Stomach (tissue), 9 donors: ENCODE data around the gene TMEM109. TPM values are rescaled to one million over a fixed set of nuclear protein-coding genes. Genes with fewer than 3 reads are reported as not detected.

Experiments used
- DNase-seq, 2 donors: peaks; one replicate each; pipeline versions ENCODE4 v3.0.0 to v3.0.0-alpha.2; 2013 to 2019
- H3K27ac ChIP-seq, 5 donors: fragments of 200-600 bp in 4 of 5; sonication (generic) in 4 of 5; one replicate each; pipeline ENCODE4 v1.5.1; 2013 to 2019; ENCODE audit warnings: mild to moderate bottlenecking in 1 of 5, moderate library complexity in 1 of 5
- H3K27me3 ChIP-seq, 3 donors: fragments of 200-600 bp; sonication (generic); one replicate each; pipeline ENCODE4 v1.5.1; 2017 to 2019; ENCODE audit warnings: mixed run types in 1 of 3
- H3K36me3 ChIP-seq, 4 donors: fragments of 200-600 bp; sonication (generic); 1 replicate in 3 of 4; 2 replicates in 1 of 4; pipeline ENCODE4 v1.5.1; 2016 to 2019
- H3K4me1 ChIP-seq, 4 donors: fragments of 200-600 bp; sonication (generic); one replicate each; pipeline ENCODE4 v1.5.1; 2016 to 2019
- H3K4me3 ChIP-seq, 4 donors: fragments of 200-600 bp; sonication (generic) in 3 of 4; one replicate each; pipeline ENCODE4 v1.5.1; 2016 to 2019; ENCODE audit warnings: mild to moderate bottlenecking in 1 of 4
- H3K9me3 ChIP-seq, 4 donors: fragments of 200-600 bp; sonication (generic); one replicate each; pipeline ENCODE4 v1.5.1; 2016 to 2019
- EP300 ChIP-seq: sonication (generic); formaldehyde crosslinking; IDR thresholded peaks from one replicate; pipeline ENCODE4 v1.6.1; 2017; ENCODE audit warnings: antibody characterized with exemption
- POLR2A ChIP-seq, 4 donors: fragments of 450-650 bp; IDR thresholded peaks; one replicate each; pipeline ENCODE4 v1.6.1; 2016; ENCODE audit warnings: antibody characterized with exemption in 4 of 4, control low read depth in 2 of 4, mild to moderate bottlenecking in 1 of 4, moderate library complexity in 1 of 4
- POLR2AphosphoS5 ChIP-seq, 3 donors: sonication (generic); formaldehyde crosslinking; IDR thresholded peaks; one replicate each; pipeline ENCODE4 v1.6.1; 2016; ENCODE audit warnings: antibody characterized with exemption in 3 of 3
- whole genome bisulfite sequencing, 5 donors: extraction: QIAGEN DNeasy Blood & Tissue Kit in 3 of 5; methylation state at CpG; one replicate each; pipeline versions ENCODE4 v1.1.5 to v1.1.7; 2013 to 2018; 5-methylcytosine and 5-hydroxymethylcytosine counted together
- intact Hi-C: fragments of 100-400 bp; cut with DNase I; formaldehyde crosslinking; loops from one replicate; pipeline ENCODE4 v1.15.1; 2023; ENCODE audit warnings: low total_unique reads
- polyA plus RNA-seq, 3 donors: library from polyadenylated mRNA; stranded (reverse); fragments of 200-250 nt; gene quantifications; one replicate each; pipeline ENCODE4 v1.2.3, GENCODE V29; 2013
- total RNA-seq, 5 donors: library from RNA; depleted of rRNA; stranded (reverse); fragments of >200 nt; gene quantifications; one replicate each; pipeline versions ENCODE4 v1.1.0 to v1.2.3, GENCODE V29; 2014 to 2016
- TF ChIP-seq, protein P1 (sequence below), 7 experiments: fragments of 450-650 bp in 4 of 7; fragments of 200-600 bp in 3 of 7; sonication (generic) in 3 of 7; IDR thresholded peaks; one replicate each; pipeline ENCODE4 v1.5.1; 2016 to 2019; ENCODE audit warnings: antibody characterized with exemption in 7 of 7, control low read depth in 2 of 7, mild to moderate bottlenecking in 1 of 7
- donor health status: healthy with polysubstance abuse.
- donor health status: Bipolar disorder and iron deficiency.
- donor health status: healthy.

The TMEM109 gene
- total and polyA plus RNA-seq, 8 donors = 27.4 to 122 (median 65.4) TPM

DNA sequence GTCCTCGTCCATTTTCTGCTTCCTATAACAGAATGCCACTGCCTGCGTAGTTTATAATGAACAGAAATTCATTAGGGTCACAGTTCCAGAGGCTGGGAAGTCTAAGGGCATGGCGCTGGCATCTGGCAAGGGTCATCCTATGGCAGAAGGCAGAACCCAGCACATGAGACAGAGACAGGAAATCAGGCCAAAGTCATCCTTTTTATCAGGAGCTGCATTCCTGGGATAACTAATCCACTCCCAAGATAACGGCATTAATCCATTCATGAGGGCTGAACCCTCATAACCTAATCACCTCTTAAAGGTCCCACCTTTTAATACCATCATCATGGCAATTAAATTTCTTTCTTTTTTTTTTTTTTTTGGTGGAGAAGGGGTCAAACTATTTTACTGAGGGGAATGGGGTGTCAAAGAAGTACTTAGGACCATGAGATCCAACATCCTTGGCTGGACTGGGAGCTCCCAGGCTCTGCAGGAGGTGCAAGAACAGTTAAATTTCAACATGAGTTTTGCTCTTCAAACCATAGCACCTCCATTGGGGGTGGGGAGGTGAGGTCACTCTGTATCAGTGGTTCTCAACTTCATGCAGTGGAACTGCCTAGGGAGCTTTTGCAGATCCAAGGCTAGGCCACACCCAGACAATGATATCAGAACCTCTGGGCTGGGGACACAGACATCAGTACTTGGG lies 4.4 kb downstream of the TMEM109 start:
- TF ChIP-seq POLR2AphosphoS5 (IDR thresholded peaks at IDR 0.05) = no peak
- no peak for TF ChIP-seq EP300
- TF ChIP-seq, protein P1, sequence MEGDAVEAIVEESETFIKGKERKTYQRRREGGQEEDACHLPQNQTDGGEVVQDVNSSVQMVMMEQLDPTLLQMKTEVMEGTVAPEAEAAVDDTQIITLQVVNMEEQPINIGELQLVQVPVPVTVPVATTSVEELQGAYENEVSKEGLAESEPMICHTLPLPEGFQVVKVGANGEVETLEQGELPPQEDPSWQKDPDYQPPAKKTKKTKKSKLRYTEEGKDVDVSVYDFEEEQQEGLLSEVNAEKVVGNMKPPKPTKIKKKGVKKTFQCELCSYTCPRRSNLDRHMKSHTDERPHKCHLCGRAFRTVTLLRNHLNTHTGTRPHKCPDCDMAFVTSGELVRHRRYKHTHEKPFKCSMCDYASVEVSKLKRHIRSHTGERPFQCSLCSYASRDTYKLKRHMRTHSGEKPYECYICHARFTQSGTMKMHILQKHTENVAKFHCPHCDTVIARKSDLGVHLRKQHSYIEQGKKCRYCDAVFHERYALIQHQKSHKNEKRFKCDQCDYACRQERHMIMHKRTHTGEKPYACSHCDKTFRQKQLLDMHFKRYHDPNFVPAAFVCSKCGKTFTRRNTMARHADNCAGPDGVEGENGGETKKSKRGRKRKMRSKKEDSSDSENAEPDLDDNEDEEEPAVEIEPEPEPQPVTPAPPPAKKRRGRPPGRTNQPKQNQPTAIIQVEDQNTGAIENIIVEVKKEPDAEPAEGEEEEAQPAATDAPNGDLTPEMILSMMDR (IDR thresholded peaks at IDR 0.05) = no peak
- no peak for TF ChIP-seq POLR2A (IDR thresholded peaks at IDR 0.05)
- Histone ChIP-seq H3K4me1 (peaks cover 20 to 74% (median 68%) of the 10 kb centered on the region in 4 donors), H3K9me3 (no peaks in the 10 kb centered on the region), H3K4me3 (no peak overlapping the region), H3K27me3 (peaks cover 0 to 2% (median 0%) of the 10 kb centered on the region in 3 donors), H3K36me3 (peaks cover 33 to 40% (median 39%) of the 10 kb centered on the region in 4 donors), H3K27ac (no peak overlapping the region)
- WGBS, 5 donors = 81 to 88% (median 82%) methylated on average over 4 of the region's 4 CpGs
- DNase-seq = no peak
- intact Hi-C loops = no loop called here

DNA sequence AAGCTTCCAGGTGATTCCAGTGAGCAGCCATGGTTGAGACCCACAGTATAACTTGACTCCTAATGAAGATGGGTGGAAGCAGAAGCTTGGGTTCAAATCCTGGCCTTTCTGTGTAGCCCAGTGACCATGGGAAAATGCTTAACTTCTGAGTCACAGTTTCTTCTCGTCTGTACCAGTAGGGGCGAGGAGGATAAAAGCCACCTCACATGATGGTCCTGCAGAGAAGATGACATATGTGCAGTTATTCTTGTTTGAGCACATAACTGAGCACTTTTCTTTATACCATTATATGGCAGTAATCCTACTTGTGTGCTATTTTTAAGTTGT lies 4.9 kb downstream of the TMEM109 start:
- no peak overlapping the region for H3K27ac ChIP-seq
- 38 to 66% (median 51%) methylated on average over 2 of the region's 2 CpGs for WGBS, 5 donors

DNA sequence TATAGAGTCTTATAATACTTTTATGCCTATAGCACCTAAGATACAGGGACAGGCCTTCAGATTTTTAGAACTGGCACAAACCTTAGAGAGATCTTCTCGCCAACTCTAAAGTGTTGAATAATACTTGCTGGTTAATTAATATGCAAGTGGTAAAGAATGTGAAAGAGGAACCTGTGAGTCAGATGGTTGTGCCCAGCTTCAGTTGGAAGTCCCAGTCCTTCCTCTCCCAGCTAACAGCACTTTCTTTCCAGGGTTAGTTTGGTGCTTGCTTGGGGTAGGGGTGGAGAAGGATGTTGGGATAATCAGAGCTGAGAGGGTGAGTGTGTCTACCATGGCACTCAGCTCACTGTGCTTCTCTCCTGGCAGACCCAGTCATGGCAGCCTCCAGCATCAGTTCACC lies 5.4 kb downstream of the TMEM109 start:
- H3K36me3 ChIP-seq = peaks cover 33 to 43% (median 40%) of the 10 kb centered on the region in 4 donors
- 83 to 92% (median 90%) methylated on average over 1 of the region's 1 CpG for WGBS, 5 donors
- no peak for DNase-seq
- intact Hi-C loops = no loop called here
- H3K4me3 ChIP-seq = no peak overlapping the region
- H3K4me1 ChIP-seq = peaks cover 28 to 80% (median 73%) of the 10 kb centered on the region in 4 donors
- H3K27me3 ChIP-seq = peaks cover 0 to 11% (median 6%) of the 10 kb centered on the region in 3 donors
- no peak overlapping the region for H3K27ac ChIP-seq
- no peaks in the 10 kb centered on the region for H3K9me3 ChIP-seq
- no peak for TF ChIP-seq EP300
- no peak for TF ChIP-seq POLR2AphosphoS5 (IDR thresholded peaks at IDR 0.05)
- TF ChIP-seq, protein P1 (IDR thresholded peaks at IDR 0.05) = no peak
- no peak for TF ChIP-seq POLR2A (IDR thresholded peaks at IDR 0.05)

More for the DNA sequence above, 4.9 kb downstream of the TMEM109 start:
- DNase-seq = no peak
- intact Hi-C loops = no loop called here
- Histone ChIP-seq H3K4me1 (peaks cover 24 to 77% (median 71%) of the 10 kb centered on the region in 4 donors), H3K27me3 (peaks cover 0 to 7% (median 1%) of the 10 kb centered on the region in 3 donors), H3K36me3 (peaks cover 33 to 43% (median 40%) of the 10 kb centered on the region in 4 donors), H3K4me3 (no peak overlapping the region), H3K9me3 (no peaks in the 10 kb centered on the region)
- TF ChIP-seq, protein P1 (IDR thresholded peaks at IDR 0.05) = no peak
- TF ChIP-seq POLR2A (IDR thresholded peaks at IDR 0.05) = no peak
- TF ChIP-seq EP300 = no peak
- no peak for TF ChIP-seq POLR2AphosphoS5 (IDR thresholded peaks at IDR 0.05)

DNA sequence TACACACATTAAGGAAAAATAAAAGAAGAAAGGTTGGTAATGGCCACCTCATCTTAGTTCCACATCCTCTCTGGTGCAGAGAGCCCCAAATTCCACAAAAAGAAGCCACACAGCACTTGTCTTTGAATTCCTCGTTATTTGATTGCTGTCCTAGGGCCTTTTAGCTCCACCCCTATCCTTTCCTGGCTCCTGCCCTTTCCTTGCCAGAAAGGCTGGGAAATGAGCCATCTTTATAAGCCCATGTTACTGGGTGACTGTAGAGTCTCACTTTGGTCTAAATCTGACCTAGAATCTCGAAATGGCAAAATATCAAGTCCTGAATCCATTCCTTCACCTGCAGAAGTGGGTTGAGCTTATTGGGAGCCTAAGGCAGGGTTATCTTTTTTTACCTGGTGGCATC lies 6.0 kb downstream of the TMEM109 start:
- intact Hi-C loops = loop anchor here (5.0 kb wide), 1 partner anchor 202 kb away; no protein-coding TSS in a partner anchor
- H3K4me3 ChIP-seq = no peak overlapping the region
- no peak for DNase-seq
- no peak overlapping the region for H3K27ac ChIP-seq
- WGBS, 5 donors = 34 to 49% (median 47%) methylated on average over 2 of the region's 2 CpGs
- no peak for TF ChIP-seq EP300
- TF ChIP-seq POLR2AphosphoS5 (IDR thresholded peaks at IDR 0.05) = no peak
- TF ChIP-seq, protein P1 (IDR thresholded peaks at IDR 0.05) = no peak
- TF ChIP-seq POLR2A (IDR thresholded peaks at IDR 0.05) = no peak
- peaks cover 0 to 17% (median 12%) of the 10 kb centered on the region in 3 donors for H3K27me3 ChIP-seq
- H3K36me3 ChIP-seq = peaks cover 33 to 43% (median 40%) of the 10 kb centered on the region in 4 donors
- H3K9me3 ChIP-seq = no peaks in the 10 kb centered on the region
- peaks cover 34 to 80% (median 73%) of the 10 kb centered on the region in 4 donors for H3K4me1 ChIP-seq
